Measurements from ENCODE around the gene NFIA. TPM values are rescaled to one million over a fixed set of nuclear protein-coding genes. Genes with fewer than 3 reads are reported as not detected.
"Not testable (repeated sequence)": the region's sequence is repeated elsewhere in the genome, so short reads cannot be mapped to it uniquely, and the experiment has no call there.

Gene NFIA
- total RNA-seq, 2 experiments from 2014 or later = 0.98 to 1.1 TPM

- H3K4me1 Mint-ChIP-seq (ENCODE audit: low read depth) = no peaks in the 10 kb centered on the region
- no peak overlapping the region for H3K27ac Mint-ChIP-seq
- no peaks in the 10 kb centered on the region for H3K36me3 Mint-ChIP-seq (ENCODE audit: low read depth)
- no peaks in the 10 kb centered on the region for H3K9me3 Mint-ChIP-seq
- no peaks in the 10 kb centered on the region for H3K27me3 Mint-ChIP-seq (ENCODE audit: low read depth)
- intact Hi-C loops (cut with micrococcal nuclease) = no loop called here
- no peak overlapping the region for H3K4me3 Mint-ChIP-seq
- CTCF ChIA-PET = interaction anchor here (0.7 to 1.0 kb wide), 2 partner anchors 24 to 349 kb away, joined by 3 to 5 read pairs; no protein-coding TSS in a partner anchor
- DNase-seq = no peak
These were observed 14.8 kb upstream of the NFIA start for GRCh38 chr1:61067446-61068019.

GRCh38 chr1:61070054-61070453 lies 12.3 kb upstream of the NFIA start:
- Mint-ChIP-seq H3K36me3 (ENCODE audit: low read depth) (no peaks in the 10 kb centered on the region), H3K4me1 (ENCODE audit: low read depth) (no peaks in the 10 kb centered on the region), H3K27ac (no peak overlapping the region), H3K4me3 (no peak overlapping the region), H3K9me3 (no peaks in the 10 kb centered on the region), H3K27me3 (ENCODE audit: low read depth) (no peaks in the 10 kb centered on the region)
- DNase-seq = no peak
- CTCF ChIA-PET = interaction anchor here (0.9 kb wide), 1 partner anchor 21 kb away, joined by 4 read pairs; no protein-coding TSS in a partner anchor
- intact Hi-C loops (cut with micrococcal nuclease) = loop anchor here (10.0 kb wide), 1 partner anchor 1715 kb away; the partner anchor contains the start of gene ATG4C

- peaks cover 2% of the 10 kb centered on the region for H3K4me1 Mint-ChIP-seq (ENCODE audit: low read depth)
- H3K36me3 Mint-ChIP-seq (ENCODE audit: low read depth) = no peaks in the 10 kb centered on the region
- intact Hi-C loops (cut with micrococcal nuclease) = loop anchor here (10.0 kb wide), 1 partner anchor 1713 kb away; the partner anchor contains the start of gene ATG4C
- CTCF ChIA-PET = interaction anchor here (1.2 kb wide), 1 partner anchor 21 kb away, joined by 4 read pairs; no protein-coding TSS in a partner anchor
- no peaks in the 10 kb centered on the region for H3K9me3 Mint-ChIP-seq
- H3K27me3 Mint-ChIP-seq (ENCODE audit: low read depth) = peaks cover 1% of the 10 kb centered on the region
- no peak overlapping the region for H3K27ac Mint-ChIP-seq
- H3K4me3 Mint-ChIP-seq = no peak overlapping the region
- no peak for DNase-seq
These were observed 10.9 kb upstream of the NFIA start for GRCh38 chr1:61071205-61072130.

GRCh38 chr1:61073871-61074270 lies 8.5 kb upstream of the NFIA start:
- Mint-ChIP-seq H3K4me1 (ENCODE audit: low read depth) (peaks cover 16% of the 10 kb centered on the region), H3K27me3 (ENCODE audit: low read depth) (peaks cover 1% of the 10 kb centered on the region), H3K36me3 (ENCODE audit: low read depth) (no peaks in the 10 kb centered on the region), H3K9me3 (no peaks in the 10 kb centered on the region), H3K4me3 (no peak overlapping the region), H3K27ac (no peak overlapping the region)
- intact Hi-C loops (cut with micrococcal nuclease) = loop anchor here (10.0 kb wide), 1 partner anchor 1711 kb away; the partner anchor contains the start of gene ATG4C
- CTCF ChIA-PET = interaction anchor here (1.6 kb wide), 1 partner anchor 24 kb away, joined by 4 read pairs; no protein-coding TSS in a partner anchor
- no peak for DNase-seq

- intact Hi-C loops (cut with micrococcal nuclease) = loop anchor here (1.0 to 10.0 kb wide), 7 partner anchors 8 to 1709 kb away; partner anchors contain the start of genes ATG4C, DOCK7 and PATJ
- not testable (repeated sequence) for H3K9me3 Mint-ChIP-seq; H3K27me3 Mint-ChIP-seq (ENCODE audit: low read depth); H3K4me3 Mint-ChIP-seq; H3K36me3 Mint-ChIP-seq (ENCODE audit: low read depth); DNase-seq; H3K27ac Mint-ChIP-seq
- CTCF ChIA-PET = interaction anchor here (0.7 kb wide), 1 partner anchor 493 kb away, joined by 4 read pairs; no protein-coding TSS in a partner anchor
- H3K4me1 Mint-ChIP-seq (ENCODE audit: low read depth) = peaks cover 35% of the 10 kb centered on the region
These were observed 6.5 kb upstream of the NFIA start for GRCh38 chr1:61075833-61076232.

DNA sequence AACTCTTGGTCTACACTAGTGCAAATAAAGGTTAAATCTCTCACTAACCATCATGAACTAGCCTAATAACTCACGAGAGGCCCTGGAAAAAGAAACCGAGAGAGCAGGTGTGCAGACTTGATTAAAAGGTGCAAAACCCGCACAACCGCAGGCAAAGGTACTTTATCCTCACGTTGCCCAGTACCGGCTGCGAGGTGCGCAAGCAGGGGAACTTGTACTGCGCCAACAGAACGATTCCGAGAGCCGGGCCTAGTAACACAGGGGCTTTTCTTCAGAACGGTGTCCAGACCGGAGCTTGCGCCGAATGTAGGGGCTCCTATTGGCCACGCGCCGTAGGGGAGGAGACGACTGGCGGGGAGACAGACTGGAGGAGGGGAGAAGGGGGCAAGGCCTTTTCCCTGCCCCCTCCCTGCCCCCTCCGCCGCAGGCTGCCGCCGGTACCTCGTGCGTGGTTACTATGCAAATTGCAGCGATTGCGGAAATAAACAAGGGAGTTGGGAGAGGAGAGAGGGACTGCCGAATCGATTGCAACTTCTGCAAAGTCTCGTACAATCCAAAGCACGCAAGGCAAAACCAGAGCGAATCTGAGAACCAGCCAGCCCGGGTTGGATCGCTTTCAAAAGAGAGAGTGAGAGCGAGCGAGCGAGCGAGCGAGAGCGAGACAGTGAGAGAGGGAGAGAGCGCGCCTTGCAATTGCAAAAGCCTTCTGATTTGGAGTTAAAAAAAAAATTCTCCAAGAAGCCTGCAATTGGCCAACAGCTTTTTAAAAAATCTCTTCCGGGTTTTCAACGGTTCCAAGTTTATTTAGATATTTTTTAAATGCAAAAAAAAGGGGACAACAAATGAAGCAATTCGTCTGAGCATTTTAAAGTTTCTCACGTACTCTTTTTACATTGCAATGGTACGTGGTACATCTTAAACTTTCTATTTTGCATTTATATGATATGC lies 5.4 kb upstream of the NFIA start:
- Mint-ChIP-seq H3K36me3 (ENCODE audit: low read depth) (no peaks in the 10 kb centered on the region), H3K4me1 (ENCODE audit: low read depth) (peaks cover 43% of the 10 kb centered on the region), H3K27me3 (ENCODE audit: low read depth) (peaks cover 9% of the 10 kb centered on the region), H3K27ac (peak overlapping the region; percentile 75), H3K9me3 (no peaks in the 10 kb centered on the region), H3K4me3 (peak overlapping the region; percentile 92)
- peak; percentile 82 for DNase-seq
- CTCF ChIA-PET = interaction anchor here (0.7 to 2.9 kb wide), 5 partner anchors 27 to 547 kb away, joined by 3 to 15 read pairs (median 4); no protein-coding TSS in a partner anchor
- intact Hi-C loops (cut with micrococcal nuclease) = loop anchor here (1.0 to 10.0 kb wide), 9 partner anchors 7 to 1708 kb away; partner anchors contain the start of genes ATG4C, DOCK7, HOOK1 and PATJ

- no peaks in the 10 kb centered on the region for H3K36me3 Mint-ChIP-seq (ENCODE audit: low read depth)
- H3K4me3 Mint-ChIP-seq = peak overlapping the region; percentile 92
- peak; percentile 96 for DNase-seq
- intact Hi-C loops (cut with micrococcal nuclease) = loop anchor here (1.0 to 10.0 kb wide), 12 partner anchors 21 to 1707 kb away; partner anchors contain the start of genes ATG4C, DOCK7, HOOK1 and PATJ
- peak overlapping the region; percentile 75 for H3K27ac Mint-ChIP-seq
- no peaks in the 10 kb centered on the region for H3K9me3 Mint-ChIP-seq
- H3K27me3 Mint-ChIP-seq (ENCODE audit: low read depth) = peaks cover 9% of the 10 kb centered on the region
- CTCF ChIA-PET = interaction anchor here (0.6 to 2.9 kb wide), 9 partner anchors 18 to 546 kb away, joined by 3 to 15 read pairs (median 4); no protein-coding TSS in a partner anchor
- peaks cover 43% of the 10 kb centered on the region for H3K4me1 Mint-ChIP-seq (ENCODE audit: low read depth)
These were observed 4.5 kb upstream of the NFIA start for GRCh38 chr1:61077676-61078541.

DNA sequence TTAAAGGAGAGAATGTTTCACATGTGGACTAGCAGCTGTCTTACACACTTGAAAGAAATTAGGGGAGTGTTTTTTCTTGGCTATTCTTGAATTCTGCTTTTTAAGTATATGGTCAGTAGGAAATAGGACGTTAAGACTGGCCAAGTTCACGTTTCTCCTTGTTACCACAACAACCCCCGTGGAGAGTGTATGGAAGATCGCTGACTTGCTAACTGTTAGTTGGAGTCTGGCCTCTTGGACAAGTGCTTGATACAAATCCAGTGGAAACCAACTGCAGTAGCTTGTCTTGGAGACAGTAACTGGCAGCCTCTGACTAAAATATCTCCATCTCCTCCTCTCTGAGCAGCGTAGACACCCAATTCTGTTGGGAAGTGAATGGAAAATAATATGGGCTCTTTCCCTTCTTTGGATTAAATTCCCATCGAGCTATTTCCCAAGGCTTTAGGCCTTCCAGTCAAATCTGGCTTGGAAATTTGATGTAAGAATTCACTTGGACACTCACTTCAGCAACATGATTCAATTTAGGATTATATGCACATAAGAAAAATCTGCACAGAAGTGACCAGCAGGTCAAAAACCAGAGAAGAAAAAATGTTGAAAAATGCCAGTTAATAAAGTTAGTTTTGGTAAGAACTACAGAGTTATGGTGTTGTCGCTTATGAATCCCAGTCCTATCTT lies 3.6 kb upstream of the NFIA start:
- Mint-ChIP-seq H3K27me3 (ENCODE audit: low read depth) (peaks cover 10% of the 10 kb centered on the region), H3K4me1 (ENCODE audit: low read depth) (peaks cover 43% of the 10 kb centered on the region), H3K27ac (no peak overlapping the region), H3K36me3 (ENCODE audit: low read depth) (no peaks in the 10 kb centered on the region), H3K9me3 (no peaks in the 10 kb centered on the region), H3K4me3 (peak overlapping the region; percentile 92)
- CTCF ChIA-PET = interaction anchor here (0.7 to 2.9 kb wide), 7 partner anchors 18 to 510 kb away, joined by 3 to 15 read pairs (median 4); no protein-coding TSS in a partner anchor
- DNase-seq = no peak
- intact Hi-C loops (cut with micrococcal nuclease) = loop anchor here (1.0 to 10.0 kb wide), 10 partner anchors 21 to 1706 kb away; partner anchors contain the start of genes ATG4C, DOCK7, PATJ and TM2D1

DNA sequence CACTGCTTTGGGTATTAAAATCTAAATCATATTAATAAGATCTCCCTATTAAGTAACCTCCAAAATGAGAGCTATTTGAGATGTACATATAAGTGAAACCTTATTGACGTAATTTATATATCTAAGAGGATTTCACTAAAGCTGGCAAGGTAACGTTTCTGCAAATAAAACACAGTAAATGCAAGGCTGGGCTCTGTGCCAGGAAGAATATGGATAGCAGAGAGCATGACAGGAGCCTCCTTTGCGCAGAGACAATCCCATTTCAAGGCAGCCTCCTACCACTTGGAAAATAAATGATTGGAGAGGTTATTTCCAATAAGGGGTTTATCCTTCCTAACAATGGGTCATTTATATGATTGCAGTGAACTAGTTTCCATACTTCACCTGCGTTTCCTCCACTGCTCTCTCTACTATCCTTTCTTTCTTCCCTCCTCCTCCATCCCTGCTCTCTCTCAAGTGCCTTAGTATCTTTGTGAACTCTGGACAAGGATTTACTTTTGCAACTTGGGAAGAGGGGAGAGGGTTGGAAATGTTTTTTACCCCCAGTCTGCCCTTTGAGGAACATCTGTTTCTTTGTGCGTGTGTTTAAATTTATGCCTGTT lies 3.0 kb upstream of the NFIA start:
- CTCF ChIA-PET = interaction anchor here (1.9 to 2.9 kb wide), 2 partner anchors 30 to 239 kb away, joined by 4 to 15 read pairs; no protein-coding TSS in a partner anchor
- Mint-ChIP-seq H3K27me3 (ENCODE audit: low read depth) (peaks cover 17% of the 10 kb centered on the region), H3K36me3 (ENCODE audit: low read depth) (no peaks in the 10 kb centered on the region), H3K27ac (no peak overlapping the region), H3K4me3 (no peak overlapping the region), H3K4me1 (ENCODE audit: low read depth) (peaks cover 46% of the 10 kb centered on the region), H3K9me3 (no peaks in the 10 kb centered on the region)
- DNase-seq = no peak
- intact Hi-C loops (cut with micrococcal nuclease) = loop anchor here (2.0 to 10.0 kb wide), 6 partner anchors 78 to 1705 kb away; partner anchors contain the start of genes ATG4C, DOCK7, PATJ and USP1
